PC-3 (cell line): ENCODE measurements around the gene MYO10.

ENCODE experiments used
- EZH2 ChIP-seq: fragments of 300-600 bp; sonication (generic); IDR thresholded peaks from one replicate; pipeline ENCODE4 v1.6.1; 2017; ENCODE audit warnings: antibody characterized with exemption, mild to moderate bottlenecking, low read length; ENCODE audit not compliant: unreplicated experiment
- EZH2phosphoT487 ChIP-seq: fragments of 300-600 bp; sonication (generic); IDR thresholded peaks from 2 replicates; pipeline ENCODE4 v1.6.1; 2018; ENCODE audit warnings: mild to moderate bottlenecking, antibody characterized with exemption, low read length, borderline replicate concordance
- TF ChIP-seq, protein P1 (sequence below): fragments of 300-600 bp; sonication (generic); conservative IDR thresholded peaks from 2 replicates; pipeline ENCODE4 v1.5.1; 2017; ENCODE audit warnings: antibody characterized with exemption, low read depth, mild to moderate bottlenecking, low read length

DNA sequence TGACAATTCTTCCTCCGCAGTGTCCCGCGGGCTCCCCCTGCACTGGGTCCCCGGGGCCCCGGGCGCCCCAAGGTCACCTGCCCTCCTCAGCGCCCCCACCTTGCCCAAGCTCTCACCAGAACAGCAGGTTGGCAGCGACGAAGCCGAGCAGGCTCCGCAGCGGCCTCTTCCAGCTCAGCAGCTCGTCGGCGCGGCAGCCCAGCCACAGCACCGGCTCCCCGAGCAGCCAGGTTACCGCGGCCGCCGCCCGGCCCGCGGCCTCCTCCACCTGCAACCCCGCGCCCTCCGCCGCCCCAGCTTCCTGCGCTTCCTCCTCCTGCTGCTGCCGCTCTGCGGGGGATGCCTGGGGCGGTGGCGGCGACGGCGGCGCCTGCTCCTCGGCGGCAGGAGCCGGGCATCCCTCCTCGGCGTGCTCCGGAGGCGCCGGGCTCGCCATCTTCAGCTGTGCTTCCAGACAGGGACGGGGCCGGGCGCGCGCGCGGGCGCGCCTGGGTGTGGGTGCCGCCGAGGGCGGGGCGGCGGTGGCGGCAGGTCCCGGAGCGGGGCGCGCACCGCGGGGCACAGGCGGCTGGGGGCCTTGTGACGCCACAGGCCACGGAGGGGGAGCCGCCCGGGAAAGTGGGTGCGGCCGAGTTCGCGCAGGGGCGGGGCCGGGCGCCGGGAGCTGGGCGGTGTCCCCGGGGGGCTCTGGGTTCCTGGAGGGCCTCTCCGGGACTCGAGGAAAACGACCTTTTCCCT lies 319.4 kb downstream of the MYO10 start, which contains the start of gene RETREG1:
- TF ChIP-seq, protein P1, sequence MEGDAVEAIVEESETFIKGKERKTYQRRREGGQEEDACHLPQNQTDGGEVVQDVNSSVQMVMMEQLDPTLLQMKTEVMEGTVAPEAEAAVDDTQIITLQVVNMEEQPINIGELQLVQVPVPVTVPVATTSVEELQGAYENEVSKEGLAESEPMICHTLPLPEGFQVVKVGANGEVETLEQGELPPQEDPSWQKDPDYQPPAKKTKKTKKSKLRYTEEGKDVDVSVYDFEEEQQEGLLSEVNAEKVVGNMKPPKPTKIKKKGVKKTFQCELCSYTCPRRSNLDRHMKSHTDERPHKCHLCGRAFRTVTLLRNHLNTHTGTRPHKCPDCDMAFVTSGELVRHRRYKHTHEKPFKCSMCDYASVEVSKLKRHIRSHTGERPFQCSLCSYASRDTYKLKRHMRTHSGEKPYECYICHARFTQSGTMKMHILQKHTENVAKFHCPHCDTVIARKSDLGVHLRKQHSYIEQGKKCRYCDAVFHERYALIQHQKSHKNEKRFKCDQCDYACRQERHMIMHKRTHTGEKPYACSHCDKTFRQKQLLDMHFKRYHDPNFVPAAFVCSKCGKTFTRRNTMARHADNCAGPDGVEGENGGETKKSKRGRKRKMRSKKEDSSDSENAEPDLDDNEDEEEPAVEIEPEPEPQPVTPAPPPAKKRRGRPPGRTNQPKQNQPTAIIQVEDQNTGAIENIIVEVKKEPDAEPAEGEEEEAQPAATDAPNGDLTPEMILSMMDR: peak; percentile 31; the same call in 1 of the 2 replicates
- TF ChIP-seq EZH2 (no peak), EZH2phosphoT487 (peak; percentile 51; the same call in 1 of the 2 replicates)
